ENCODE results near the gene DMRT2.

DNA sequence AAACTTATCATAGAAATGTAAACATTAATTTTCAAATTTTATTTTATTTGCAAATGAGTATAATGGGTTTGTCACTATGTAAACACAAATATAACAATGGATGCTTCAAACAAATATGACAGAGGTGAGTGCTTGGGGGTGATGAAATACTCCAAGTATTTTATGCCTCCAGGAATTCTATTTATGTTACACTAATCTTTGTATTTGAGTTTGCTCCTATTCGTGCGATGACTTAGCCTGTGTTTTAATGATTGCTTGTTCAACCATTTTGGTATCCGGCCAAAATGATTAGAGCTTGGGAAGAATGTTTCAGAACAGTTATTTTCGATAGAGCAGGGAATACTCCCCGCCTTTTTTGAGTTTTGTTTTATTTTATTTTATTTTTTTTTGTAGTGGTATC lies 5.0 kb downstream of the DMRT2 start:
- TF ChIP-seq, protein P1, sequence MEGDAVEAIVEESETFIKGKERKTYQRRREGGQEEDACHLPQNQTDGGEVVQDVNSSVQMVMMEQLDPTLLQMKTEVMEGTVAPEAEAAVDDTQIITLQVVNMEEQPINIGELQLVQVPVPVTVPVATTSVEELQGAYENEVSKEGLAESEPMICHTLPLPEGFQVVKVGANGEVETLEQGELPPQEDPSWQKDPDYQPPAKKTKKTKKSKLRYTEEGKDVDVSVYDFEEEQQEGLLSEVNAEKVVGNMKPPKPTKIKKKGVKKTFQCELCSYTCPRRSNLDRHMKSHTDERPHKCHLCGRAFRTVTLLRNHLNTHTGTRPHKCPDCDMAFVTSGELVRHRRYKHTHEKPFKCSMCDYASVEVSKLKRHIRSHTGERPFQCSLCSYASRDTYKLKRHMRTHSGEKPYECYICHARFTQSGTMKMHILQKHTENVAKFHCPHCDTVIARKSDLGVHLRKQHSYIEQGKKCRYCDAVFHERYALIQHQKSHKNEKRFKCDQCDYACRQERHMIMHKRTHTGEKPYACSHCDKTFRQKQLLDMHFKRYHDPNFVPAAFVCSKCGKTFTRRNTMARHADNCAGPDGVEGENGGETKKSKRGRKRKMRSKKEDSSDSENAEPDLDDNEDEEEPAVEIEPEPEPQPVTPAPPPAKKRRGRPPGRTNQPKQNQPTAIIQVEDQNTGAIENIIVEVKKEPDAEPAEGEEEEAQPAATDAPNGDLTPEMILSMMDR (IDR thresholded peaks at IDR 0.05; ENCODE audit: poor library complexity) = no peak
- TF ChIP-seq EZH2 (IDR thresholded peaks at IDR 0.05; ENCODE audit: borderline replicate concordance) = no peak
- no peak for TF ChIP-seq EZH2phosphoT487 (IDR thresholded peaks at IDR 0.05; ENCODE audit: low read depth, severe bottlenecking, unreplicated experiment)
